Suprapubic skin (tissue), 3 donors: ENCODE measurements around the gene PPP1CB.

Experiments
- EP300 ChIP-seq: sonication (generic); formaldehyde crosslinking; IDR thresholded peaks from one replicate; pipeline ENCODE4 v1.6.1; 2017; ENCODE audit warnings: antibody characterized with exemption
- POLR2A ChIP-seq, 2 donors: fragments of 450-650 bp; IDR thresholded peaks; one replicate each; pipeline ENCODE4 v1.6.1; 2017; ENCODE audit warnings: antibody characterized with exemption in 2 of 2, mild to moderate bottlenecking in 2 of 2, moderate library complexity in 2 of 2
- TF ChIP-seq, protein P1 (sequence below), 2 donors: fragments of 200-600 bp in 1 of 2; fragments of 450-650 bp in 1 of 2; sonication (generic) in 1 of 2; IDR thresholded peaks; one replicate each; pipeline ENCODE4 v1.5.1; 2016 to 2019; ENCODE audit warnings: antibody characterized with exemption in 2 of 2, mild to moderate bottlenecking in 1 of 2, moderate library complexity in 1 of 2

DNA sequence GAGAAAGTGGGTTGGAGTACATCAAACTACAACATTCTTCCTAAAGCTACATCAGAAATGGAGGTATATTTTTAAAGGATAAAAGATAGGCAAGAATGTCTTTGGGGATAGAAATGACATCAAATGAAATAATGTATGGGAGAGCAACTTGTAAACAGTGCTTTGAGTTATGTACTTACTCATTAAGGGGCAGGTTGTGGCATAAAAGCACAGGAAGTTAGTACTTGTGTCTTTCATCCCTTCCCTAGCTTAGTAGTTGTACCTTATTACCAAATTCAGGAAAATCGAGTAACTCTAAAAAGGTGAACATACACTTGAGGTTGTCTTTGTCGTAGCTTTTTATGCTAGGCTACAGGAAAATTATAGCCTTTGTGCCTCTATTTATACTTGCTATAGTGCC, 28.9 kb downstream of the PPP1CB start:
- TF ChIP-seq, protein P1, sequence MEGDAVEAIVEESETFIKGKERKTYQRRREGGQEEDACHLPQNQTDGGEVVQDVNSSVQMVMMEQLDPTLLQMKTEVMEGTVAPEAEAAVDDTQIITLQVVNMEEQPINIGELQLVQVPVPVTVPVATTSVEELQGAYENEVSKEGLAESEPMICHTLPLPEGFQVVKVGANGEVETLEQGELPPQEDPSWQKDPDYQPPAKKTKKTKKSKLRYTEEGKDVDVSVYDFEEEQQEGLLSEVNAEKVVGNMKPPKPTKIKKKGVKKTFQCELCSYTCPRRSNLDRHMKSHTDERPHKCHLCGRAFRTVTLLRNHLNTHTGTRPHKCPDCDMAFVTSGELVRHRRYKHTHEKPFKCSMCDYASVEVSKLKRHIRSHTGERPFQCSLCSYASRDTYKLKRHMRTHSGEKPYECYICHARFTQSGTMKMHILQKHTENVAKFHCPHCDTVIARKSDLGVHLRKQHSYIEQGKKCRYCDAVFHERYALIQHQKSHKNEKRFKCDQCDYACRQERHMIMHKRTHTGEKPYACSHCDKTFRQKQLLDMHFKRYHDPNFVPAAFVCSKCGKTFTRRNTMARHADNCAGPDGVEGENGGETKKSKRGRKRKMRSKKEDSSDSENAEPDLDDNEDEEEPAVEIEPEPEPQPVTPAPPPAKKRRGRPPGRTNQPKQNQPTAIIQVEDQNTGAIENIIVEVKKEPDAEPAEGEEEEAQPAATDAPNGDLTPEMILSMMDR (IDR thresholded peaks at IDR 0.05) = no peak
- TF ChIP-seq POLR2A (IDR thresholded peaks at IDR 0.05) = no peak
- TF ChIP-seq EP300 = no peak
